Testis (tissue), 2 donors: ENCODE measurements around the gene CDK17.
"Not testable (repeated sequence)": the region's sequence is repeated elsewhere in the genome, so short reads cannot be mapped to it uniquely, and the experiment has no call there.

Experiments
- POLR2A ChIP-seq: fragments of 450-650 bp; IDR thresholded peaks from one replicate; pipeline ENCODE4 v1.6.1; 2017; ENCODE audit warnings: antibody characterized with exemption, mild to moderate bottlenecking, moderate library complexity
- TF ChIP-seq, protein P1 (sequence below), 3 experiments: fragments of 450-650 bp in 2 of 3; fragments of 200-600 bp in 1 of 3; sonication (generic) in 1 of 3; IDR thresholded peaks; one replicate each; pipeline ENCODE4 v1.5.1; 2016 to 2019; ENCODE audit warnings: antibody characterized with exemption in 3 of 3, mild to moderate bottlenecking in 2 of 3, moderate library complexity in 1 of 3

DNA sequence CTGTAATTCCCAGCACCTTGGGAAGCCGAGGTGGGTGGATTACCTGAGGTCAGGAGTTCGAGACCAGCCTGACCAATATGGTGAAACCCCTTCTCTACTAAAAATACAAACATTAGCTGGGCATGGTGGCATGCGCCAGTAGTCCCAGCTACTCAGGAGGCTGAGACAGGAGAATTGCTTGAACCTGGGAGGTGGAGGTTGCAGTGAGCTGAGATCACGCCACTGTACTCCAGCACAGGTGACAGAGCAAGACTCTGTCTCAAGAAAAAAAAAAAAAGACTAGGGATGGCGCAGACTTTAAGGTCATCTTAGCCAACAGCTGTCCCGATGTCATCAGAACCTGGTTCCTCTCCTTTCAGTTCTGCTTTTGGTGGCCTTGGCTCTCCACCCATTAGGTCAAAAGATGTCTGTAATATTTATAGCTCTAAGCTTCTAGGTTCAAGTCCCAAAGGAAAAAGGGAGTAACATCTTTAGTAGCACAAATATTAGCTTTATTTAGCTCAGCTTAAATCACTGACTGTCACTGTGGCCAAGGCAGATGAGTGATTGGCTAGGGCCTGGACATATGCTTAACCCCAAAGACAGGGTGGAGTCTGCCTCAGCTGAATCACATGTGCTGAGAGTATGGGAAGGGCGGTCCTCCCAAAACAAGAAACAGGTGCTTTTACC lies 7.3 kb upstream of the CDK17 start:
- TF ChIP-seq, protein P1, sequence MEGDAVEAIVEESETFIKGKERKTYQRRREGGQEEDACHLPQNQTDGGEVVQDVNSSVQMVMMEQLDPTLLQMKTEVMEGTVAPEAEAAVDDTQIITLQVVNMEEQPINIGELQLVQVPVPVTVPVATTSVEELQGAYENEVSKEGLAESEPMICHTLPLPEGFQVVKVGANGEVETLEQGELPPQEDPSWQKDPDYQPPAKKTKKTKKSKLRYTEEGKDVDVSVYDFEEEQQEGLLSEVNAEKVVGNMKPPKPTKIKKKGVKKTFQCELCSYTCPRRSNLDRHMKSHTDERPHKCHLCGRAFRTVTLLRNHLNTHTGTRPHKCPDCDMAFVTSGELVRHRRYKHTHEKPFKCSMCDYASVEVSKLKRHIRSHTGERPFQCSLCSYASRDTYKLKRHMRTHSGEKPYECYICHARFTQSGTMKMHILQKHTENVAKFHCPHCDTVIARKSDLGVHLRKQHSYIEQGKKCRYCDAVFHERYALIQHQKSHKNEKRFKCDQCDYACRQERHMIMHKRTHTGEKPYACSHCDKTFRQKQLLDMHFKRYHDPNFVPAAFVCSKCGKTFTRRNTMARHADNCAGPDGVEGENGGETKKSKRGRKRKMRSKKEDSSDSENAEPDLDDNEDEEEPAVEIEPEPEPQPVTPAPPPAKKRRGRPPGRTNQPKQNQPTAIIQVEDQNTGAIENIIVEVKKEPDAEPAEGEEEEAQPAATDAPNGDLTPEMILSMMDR (IDR thresholded peaks at IDR 0.05), result not testable (repeated sequence)
- not testable (repeated sequence) for TF ChIP-seq POLR2A
